Measurements from ENCODE around the gene DLG2.

GRCh38 chr11:83684071-83684470 is 1943.1 kb downstream of the DLG2 start:
- TF ChIP-seq FOSL1 (IDR thresholded peaks at IDR 0.05; ENCODE audit: insufficient read depth, low read depth, low read length): no peak
- TF ChIP-seq RFX5 (IDR thresholded peaks at IDR 0.05; ENCODE audit: borderline replicate concordance, low read depth, low read length): no peak
- TF ChIP-seq EZH2 (IDR thresholded peaks at IDR 0.05; ENCODE audit: low read depth, low read length, severe bottlenecking): no peak
- no peak for TF ChIP-seq CHD1 (IDR thresholded peaks at IDR 0.05; ENCODE audit: low read depth, low read length)
- no peak for TF ChIP-seq CTCF (IDR thresholded peaks at IDR 0.05; ENCODE audit: control extremely low read depth in 1 of 3, insufficient read depth in 1 of 3, low read depth in 1 of 3, low read length in 3 of 3)
- TF ChIP-seq SUZ12 (IDR thresholded peaks at IDR 0.05; ENCODE audit: low read length): no peak
- no peak for TF ChIP-seq TAF1 (IDR thresholded peaks at IDR 0.05; ENCODE audit: low read depth, low read length)
- TF ChIP-seq USF2 (IDR thresholded peaks at IDR 0.05; ENCODE audit: low read length): no peak
- TF ChIP-seq TEAD4 (IDR thresholded peaks at IDR 0.05; ENCODE audit: low read depth, low read length): no peak
- no peak for TF ChIP-seq TAF7 (optimal IDR thresholded peaks at IDR 0.05; ENCODE audit: borderline replicate concordance, low read depth, low read length)
- no peak for TF ChIP-seq ATF2 (IDR thresholded peaks at IDR 0.05; ENCODE audit: low read length)
